Lung microvascular endothelial cell (primary cell): ENCODE data around the gene HCCS. TPM values are rescaled to one million over a fixed set of nuclear protein-coding genes. Genes with fewer than 3 reads are reported as not detected.
"Not testable (repeated sequence)": the region's sequence is repeated elsewhere in the genome, so short reads cannot be mapped to it uniquely, and the experiment has no call there.

Source experiments
- DNase-seq, 2 donors: peaks; one replicate each; pipeline versions ENCODE4 v3.0.0 to v3.0.0-alpha.2; 2010; ENCODE audit warnings: low read depth in 2 of 2
- total RNA-seq: library from RNA; depleted of rRNA; stranded (reverse); fragments of >200 nt; gene quantifications from 2 replicates; pipeline ENCODE4 v1.2.1, GENCODE V29; 2014

The HCCS gene
- total RNA-seq, 1 donor from 2014 or later: 16.5 TPM

GRCh38 chrX:11123087-11123486, 12.0 kb downstream of the HCCS start:
- not testable (repeated sequence) for DNase-seq

DNA sequence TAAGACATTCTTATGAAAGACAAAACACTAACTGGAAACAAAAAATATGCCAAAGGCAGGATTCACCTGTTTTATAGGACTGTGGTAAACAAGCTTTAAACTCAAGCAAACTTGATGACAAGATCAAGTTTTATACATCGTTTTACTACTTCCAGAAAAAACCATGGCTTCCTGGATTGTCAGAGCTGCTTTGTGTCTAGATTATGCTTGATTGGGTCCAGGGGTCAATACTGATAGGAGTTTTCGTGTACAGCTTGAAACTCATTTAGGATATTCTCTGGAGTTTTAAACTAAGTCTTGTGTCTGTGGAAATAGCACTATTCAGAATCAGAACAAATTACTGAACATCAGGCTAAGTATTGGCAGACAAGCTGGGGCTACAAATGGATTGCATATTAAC, 13.0 kb downstream of the HCCS start:
- no peak for DNase-seq

DNA sequence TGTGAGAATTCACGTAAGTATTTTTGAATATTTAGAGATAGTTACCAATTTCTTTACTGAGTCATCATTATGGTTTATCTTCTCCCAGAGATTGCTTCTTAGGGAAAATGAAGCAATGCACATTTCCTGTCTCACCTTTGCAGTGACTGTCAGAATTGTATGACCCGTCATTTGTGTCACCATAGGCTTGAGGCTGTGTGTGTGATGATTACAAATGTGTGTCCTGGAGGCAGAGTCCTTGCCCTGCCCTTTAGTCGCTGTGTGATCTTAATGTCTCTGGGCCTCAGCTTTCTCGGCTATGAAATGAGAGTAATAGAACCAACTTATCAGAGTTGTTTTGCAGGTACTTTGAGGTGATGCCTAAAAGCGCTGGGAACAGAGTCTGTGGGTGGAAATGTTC, 13.9 kb downstream of the HCCS start:
- no peak for DNase-seq

- DNase-seq: no peak
These were observed 18.5 kb downstream of the HCCS start for GRCh38 chrX:11129534-11130105.

GRCh38 chrX:11130136-11130535, 19.0 kb downstream of the HCCS start:
- no peak for DNase-seq

GRCh38 chrX:11131146-11131545, 20.0 kb downstream of the HCCS start:
- no peak for DNase-seq

DNA sequence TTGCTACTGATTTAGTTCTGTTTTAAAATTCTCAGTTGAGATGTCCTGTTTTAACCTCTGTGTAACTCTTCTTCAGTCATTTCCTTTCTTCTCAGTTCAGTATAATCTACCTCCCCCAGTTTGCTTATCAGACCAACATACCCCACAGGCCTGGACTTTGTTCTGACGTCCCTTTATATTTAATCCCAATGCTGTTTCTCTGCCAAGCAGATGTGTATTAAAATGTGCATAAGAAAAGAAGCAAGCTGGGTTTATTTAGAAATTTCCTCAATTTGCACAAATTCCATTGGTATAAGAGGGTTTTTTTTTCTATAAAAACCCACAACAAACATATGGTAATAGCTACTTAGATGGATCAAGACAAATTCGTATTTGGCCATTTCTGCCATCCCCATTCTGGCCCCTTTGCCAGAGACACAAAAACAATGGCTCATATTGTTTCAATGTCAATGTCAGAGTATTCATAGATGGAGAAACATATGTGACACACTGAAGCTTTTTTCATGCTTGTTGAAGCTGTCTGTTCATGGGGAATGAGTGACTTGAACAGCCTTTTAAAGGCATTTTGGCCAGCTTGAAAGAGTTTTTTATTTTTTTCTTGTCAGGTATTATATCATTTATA, 24.5 kb downstream of the HCCS start:
- no peak for DNase-seq

GRCh38 chrX:11137543-11138139, 26.5 kb downstream of the HCCS start:
- DNase-seq: peak; percentile 44 to 62

DNA sequence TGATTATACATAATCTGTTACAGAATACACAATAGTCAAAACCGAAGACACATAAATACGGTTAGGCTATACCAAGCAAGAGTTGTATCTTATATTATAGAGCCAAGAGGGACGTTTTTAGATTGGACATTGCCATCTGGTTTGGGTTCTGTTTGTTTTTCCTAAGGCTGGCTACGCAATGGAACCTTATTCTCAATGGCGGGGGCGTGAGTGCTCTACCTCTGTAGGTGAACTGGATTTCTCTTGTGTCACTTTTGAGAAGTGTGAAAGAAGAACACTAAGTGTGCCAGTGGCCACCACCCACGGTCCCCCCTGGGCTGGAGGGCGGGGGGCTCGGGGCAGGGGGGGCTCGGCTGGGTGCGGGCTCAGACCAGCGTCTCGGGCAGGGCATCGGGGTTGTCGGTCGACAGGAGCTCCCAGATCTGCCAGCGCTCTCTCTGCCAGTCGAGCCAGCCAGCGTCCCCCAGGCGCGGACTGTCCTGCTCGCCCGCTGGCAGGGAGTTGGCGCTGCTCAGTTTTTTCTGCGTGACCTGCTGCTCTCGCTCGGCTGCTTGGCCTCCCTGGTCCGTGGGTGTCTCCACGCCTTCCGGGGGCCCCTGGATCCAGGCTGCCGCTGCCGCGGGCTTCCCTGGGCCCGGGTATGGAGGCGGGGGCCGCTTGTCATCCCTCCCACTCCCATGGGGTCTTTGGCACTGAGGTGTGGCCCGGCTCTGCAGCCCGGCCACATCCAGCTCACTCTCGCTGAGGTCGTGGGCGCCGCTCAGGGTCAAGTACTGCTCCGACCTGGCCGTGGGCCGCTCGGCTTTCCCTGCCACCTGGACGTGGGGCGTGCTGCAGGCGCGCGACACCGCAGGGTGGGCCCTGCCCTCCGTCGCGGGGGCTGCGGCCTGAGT, 27.6 kb downstream of the HCCS start:
- DNase-seq: no peak

GRCh38 chrX:11143931-11144678, 33.0 kb downstream of the HCCS start:
- peak; percentile 79 to 84 for DNase-seq

GRCh38 chrX:11146411-11146810, 35.3 kb downstream of the HCCS start:
- DNase-seq: no peak

GRCh38 chrX:11148401-11148800, 37.3 kb downstream of the HCCS start:
- no peak for DNase-seq

DNA sequence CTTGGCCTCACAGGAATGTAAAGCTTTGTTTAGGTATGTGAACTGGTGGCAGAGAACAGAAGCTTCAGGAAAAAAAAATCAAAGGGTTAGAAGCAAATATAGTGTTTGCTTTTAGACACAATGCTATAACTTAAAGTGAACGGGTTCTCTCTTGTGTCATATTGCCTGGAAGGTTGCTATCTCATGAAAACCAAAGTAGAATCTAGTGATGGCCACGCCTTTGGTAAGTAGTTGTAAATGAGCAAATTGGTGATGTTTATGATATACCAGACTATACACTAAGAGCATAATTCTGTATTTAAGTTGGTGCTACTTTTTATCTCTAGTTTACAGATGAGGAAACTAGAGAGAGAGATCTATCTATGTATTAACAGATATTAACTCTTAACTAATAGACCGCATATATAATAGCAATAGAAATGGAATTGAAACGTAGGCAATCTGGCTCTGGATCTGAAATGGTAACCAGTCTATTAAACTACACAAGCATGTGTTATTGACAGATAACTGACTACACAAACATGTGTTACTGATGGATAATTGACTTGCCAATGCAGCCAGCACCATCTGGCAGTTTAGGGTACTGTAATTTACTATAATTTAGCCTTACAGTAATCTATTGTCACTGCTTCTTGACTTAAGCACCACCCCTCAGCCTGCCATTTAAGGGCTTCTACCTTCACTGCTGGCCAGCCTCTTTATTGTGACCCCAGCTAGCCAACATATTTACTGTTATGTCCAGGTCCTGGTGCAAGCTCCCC, 40.8 kb downstream of the HCCS start:
- DNase-seq: no peak

DNA sequence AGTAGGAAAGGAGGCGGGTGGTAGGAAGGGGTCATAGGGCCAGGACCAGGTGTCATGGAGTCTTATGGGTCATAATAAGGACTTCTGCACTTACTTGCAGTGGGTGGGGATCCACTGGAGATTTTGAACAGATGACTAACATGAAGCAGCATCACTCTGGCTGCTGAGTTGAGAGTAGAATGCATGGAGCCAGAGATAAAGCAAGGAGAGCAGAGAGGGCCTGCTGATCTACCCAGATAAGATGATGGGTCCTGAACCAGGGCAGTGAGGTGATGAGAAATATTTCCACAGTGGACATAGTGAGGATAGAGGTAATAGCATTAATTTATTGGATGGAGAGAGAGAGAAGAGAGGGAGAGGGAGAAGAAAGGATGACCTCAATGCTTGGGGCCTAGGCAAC, 48.0 kb downstream of the HCCS start:
- DNase-seq: no peak

- DNase-seq: no peak
These were observed 53.3 kb downstream of the HCCS start for GRCh38 chrX:11164433-11164832.

DNA sequence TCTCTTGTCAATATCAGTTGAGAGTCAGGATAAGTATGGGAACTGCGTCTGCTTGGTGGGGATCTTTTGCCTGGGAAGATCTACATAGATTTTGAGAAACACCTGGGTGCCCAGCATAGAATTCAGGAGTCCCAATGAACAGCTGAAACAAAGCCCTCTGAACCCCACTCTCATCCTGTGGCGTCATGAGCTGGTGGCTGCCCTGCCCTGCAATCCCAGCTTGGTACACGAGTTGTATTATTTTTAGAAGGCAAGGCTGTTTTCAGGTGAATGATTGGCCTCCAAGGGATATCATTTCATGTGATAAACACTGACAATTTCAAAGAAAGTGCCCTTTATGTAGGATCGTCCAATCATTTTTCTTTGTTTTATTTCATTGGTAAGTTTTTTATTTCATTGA, 60.8 kb downstream of the HCCS start:
- peak in 1 of 2 donors; percentile 13 for DNase-seq

DNA sequence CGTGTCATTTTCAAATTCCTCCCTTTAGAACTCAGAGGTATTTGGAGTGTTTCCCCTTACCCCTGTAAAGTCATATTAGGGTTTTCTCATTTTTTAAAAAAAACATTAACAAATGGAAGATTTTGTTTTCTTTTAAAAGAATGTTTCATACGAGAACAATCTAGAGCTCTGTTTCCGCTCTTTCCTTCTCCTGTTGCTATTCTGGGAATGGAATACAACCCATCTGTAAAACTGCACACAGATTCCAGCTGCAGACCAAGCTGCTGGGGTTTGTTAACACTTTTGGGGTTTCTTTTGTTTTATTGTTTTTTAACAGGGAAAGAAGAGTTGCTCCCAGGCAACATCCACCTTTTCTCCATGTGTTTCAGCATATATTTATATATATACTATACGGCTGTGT, 61.3 kb downstream of the HCCS start:
- DNase-seq: peak in 1 of 2 donors; percentile 50
